GM18873 (cell line): ENCODE measurements around the gene KLHL29.

ENCODE experiments used
- ATAC-seq: cut with Tn5 transposase; IDR thresholded peaks from one replicate; pipeline ENCODE4 v1.9.1; 2021; ENCODE audit warnings: mild to moderate bottlenecking, moderate library complexity, moderate number of reproducible peaks; ENCODE audit not compliant: unreplicated experiment, low FRiP score

KLHL29 gene

GRCh38 chr2:23682481-23682880 lies 297.5 kb downstream of the KLHL29 start:
- ATAC-seq, result no peak

- ATAC-seq, result no peak
Measured at GRCh38 chr2:23683001-23683400, 298.0 kb downstream of the KLHL29 start.

GRCh38 chr2:23684395-23685176 lies 299.6 kb downstream of the KLHL29 start:
- ATAC-seq, result no peak

- ATAC-seq, result no peak
Measured at GRCh38 chr2:23685181-23685580, 300.2 kb downstream of the KLHL29 start.

- no peak for ATAC-seq
Measured at GRCh38 chr2:23685706-23686105, 300.7 kb downstream of the KLHL29 start.

GRCh38 chr2:23686405-23687029 lies 301.5 kb downstream of the KLHL29 start:
- ATAC-seq, result no peak

- no peak for ATAC-seq
Measured at GRCh38 chr2:23687214-23687613, 302.2 kb downstream of the KLHL29 start.

- ATAC-seq, result no peak
Measured at GRCh38 chr2:23687713-23688112, 302.7 kb downstream of the KLHL29 start.

- ATAC-seq, result no peak
Measured at GRCh38 chr2:23688486-23689130, 303.6 kb downstream of the KLHL29 start.

GRCh38 chr2:23689131-23689700 lies 304.2 kb downstream of the KLHL29 start:
- ATAC-seq, result no peak

- ATAC-seq, result no peak
Measured at GRCh38 chr2:23689891-23690290, 304.9 kb downstream of the KLHL29 start.

- ATAC-seq, result no peak
Measured at GRCh38 chr2:23690421-23691105, 305.6 kb downstream of the KLHL29 start.

- ATAC-seq, result no peak
Measured at GRCh38 chr2:23691106-23691470, 306.1 kb downstream of the KLHL29 start.

- no peak for ATAC-seq
Measured at GRCh38 chr2:23691565-23691964, 306.6 kb downstream of the KLHL29 start.

- ATAC-seq, result no peak
Measured at GRCh38 chr2:23692263-23692662, 307.3 kb downstream of the KLHL29 start.

- no peak for ATAC-seq
Measured at GRCh38 chr2:23692851-23693605, 308.0 kb downstream of the KLHL29 start.

- no peak for ATAC-seq
Measured at GRCh38 chr2:23693606-23693951, 308.6 kb downstream of the KLHL29 start.

GRCh38 chr2:23694058-23695045 lies 309.4 kb downstream of the KLHL29 start:
- ATAC-seq, result no peak
